Naive thymus-derived CD4-positive, alpha-beta T cell (primary cell): ENCODE results near the gene SLCO4C1. TPM values are rescaled to one million over a fixed set of nuclear protein-coding genes. Genes with fewer than 3 reads are reported as not detected.
A peak's percentile ranks its signal among the peaks of the same experiment; 100 is the strongest.

Experiments used
- ATAC-seq: fragments of 150-1000 bp; cut with Tn5 transposase; 2 replicates; pipeline ENCODE4 v1.10.0; 2021; ENCODE audit warnings: mild to moderate bottlenecking, moderate library complexity
- CTCF ChIA-PET: fragments of 350-600 bp; sonication (Branson Sonifier 250); formaldehyde crosslinking; loops from one replicate; lab custom pipeline; 2021; ENCODE audit warnings: antibody characterized with exemption; lab: Charles Lee
- POLR2A ChIA-PET: fragments of 350-600 bp; sonication (Branson Sonifier 250); formaldehyde crosslinking; loops from one replicate; lab custom pipeline; 2021; ENCODE audit warnings: antibody characterized with exemption, inconsistent platforms; lab: Charles Lee
- DNase-seq, 9 donors: peaks; one replicate each; pipeline versions ENCODE4 v3.0.0 to v3.0.0-alpha.2; 2020 to 2022; ENCODE audit warnings: mixed read lengths in 1 of 9
- H3K27ac ChIP-seq: one replicate; pipeline ENCODE4 v1.7.0; 2013; ENCODE audit warnings: mild to moderate bottlenecking, low read depth, low read length, moderate library complexity
- H3K27me3 ChIP-seq, 2 donors: one replicate each; pipeline ENCODE4 v1.7.0; 2013; ENCODE audit warnings: low read length in 2 of 2, mild to moderate bottlenecking in 2 of 2, moderate library complexity in 2 of 2; ENCODE audit not compliant: control insufficient read depth in 2 of 2, insufficient read depth in 2 of 2
- H3K36me3 ChIP-seq, 3 experiments: 1 replicate in 2 of 3; 2 replicates in 1 of 3; pipeline ENCODE4 v1.7.0; 2013; ENCODE audit warnings: low read length in 3 of 3, mild to moderate bottlenecking in 3 of 3, moderate library complexity in 1 of 3; ENCODE audit not compliant: insufficient read depth in 3 of 3, control insufficient read depth in 2 of 3
- H3K4me1 ChIP-seq, 2 donors: one replicate each; pipeline ENCODE4 v1.7.0; 2013; ENCODE audit warnings: low read length in 2 of 2, mild to moderate bottlenecking in 2 of 2, moderate library complexity in 1 of 2; ENCODE audit not compliant: control insufficient read depth in 2 of 2, insufficient read depth in 2 of 2
- H3K4me3 ChIP-seq: 2 replicates; pipeline ENCODE4 v1.7.0; 2013; ENCODE audit warnings: mild to moderate bottlenecking, low read length
- H3K9me3 ChIP-seq, 3 experiments: 1 replicate in 2 of 3; 2 replicates in 1 of 3; pipeline ENCODE4 v1.7.0; 2013; ENCODE audit warnings: low read length in 3 of 3; ENCODE audit not compliant: control insufficient read depth in 2 of 3
- H3K27ac Mint-ChIP-seq, 9 donors: one replicate each; pipeline ENCODE4 v1.8.0; 2020 to 2022; ENCODE audit warnings: mixed read lengths in 9 of 9, mild to moderate bottlenecking in 8 of 9, moderate library complexity in 5 of 9, inconsistent platforms in 2 of 9
- H3K27me3 Mint-ChIP-seq, 5 donors: one replicate each; pipeline ENCODE4 v1.8.0; 2021 to 2022; ENCODE audit warnings: mixed read lengths in 5 of 5, mild to moderate bottlenecking in 1 of 5
- H3K36me3 Mint-ChIP-seq, 5 donors: one replicate each; pipeline ENCODE4 v1.8.0; 2020 to 2022; ENCODE audit warnings: mixed read lengths in 5 of 5, mild to moderate bottlenecking in 3 of 5, inconsistent platforms in 1 of 5
- H3K4me1 Mint-ChIP-seq, 7 donors: one replicate each; pipeline ENCODE4 v1.8.0; 2020 to 2022; ENCODE audit warnings: mixed read lengths in 7 of 7, mild to moderate bottlenecking in 3 of 7, inconsistent platforms in 1 of 7
- H3K4me3 Mint-ChIP-seq, 10 donors: one replicate each; pipeline ENCODE4 v1.8.0; 2020 to 2022; ENCODE audit warnings: mild to moderate bottlenecking in 10 of 10, mixed read lengths in 10 of 10, moderate library complexity in 6 of 10, inconsistent platforms in 2 of 10
- H3K9me3 Mint-ChIP-seq, 11 donors: one replicate each; pipeline ENCODE4 v1.8.0; 2020 to 2022; ENCODE audit warnings: mixed read lengths in 11 of 11, mild to moderate bottlenecking in 4 of 11, inconsistent platforms in 1 of 11, moderate library complexity in 1 of 11
- intact Hi-C, 2 donors: fragments of 100-400 bp; cut with micrococcal nuclease; formaldehyde crosslinking; loops; one replicate each; pipeline ENCODE4 v1.15.1; 2023
- polyA plus RNA-seq, 2 donors: library from polyadenylated mRNA; unstranded; fragments of 300-500 nt; fragmentation: Illumina TruSeq; gene quantifications; one replicate each; pipeline ENCODE4 v1.2.3, GENCODE V29; 2021
- total RNA-seq, 6 experiments: library from RNA in 5 of 6; stranded (reverse) in 5 of 6; gene quantifications; 1 replicate in 5 of 6; 2 replicates in 1 of 6; pipeline ENCODE4 v1.2.3 and lab custom pipeline; 2021 to 2026

The SLCO4C1 gene
- total and polyA plus RNA-seq, 7 experiments from 2014 or later, result 0.05 to 3.7 (median 0.33) TPM; not detected in 1

DNA sequence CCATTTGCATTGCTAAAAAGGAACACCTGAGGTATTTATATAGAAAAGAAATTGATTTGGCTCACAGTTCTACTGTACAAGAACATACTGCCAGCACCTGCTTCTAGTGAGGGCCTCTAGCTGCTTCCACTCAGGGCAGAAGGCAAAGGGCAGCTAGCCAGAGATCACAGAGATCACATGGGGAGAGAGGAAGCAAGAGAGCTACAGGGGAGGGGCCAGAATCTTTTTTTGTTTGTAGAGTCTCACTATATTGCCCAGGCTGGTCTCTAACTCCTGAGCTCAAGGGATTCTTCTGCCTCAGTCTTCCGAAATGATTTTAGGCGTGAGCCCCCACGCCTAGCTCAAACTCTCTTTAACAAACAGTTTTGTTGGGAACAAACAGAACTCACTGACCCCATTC is 6.1 kb downstream of the SLCO4C1 start:
- H3K27me3 ChIP-seq, result no peaks in the 10 kb centered on the region
- DNase-seq, result no peak
- no peak overlapping the region for H3K27ac ChIP-seq
- no peaks in the 10 kb centered on the region for H3K36me3 ChIP-seq
- H3K4me1 ChIP-seq, result no peaks in the 10 kb centered on the region
- H3K4me1 Mint-ChIP-seq, result peaks cover 3 to 8% (median 7%) of the 10 kb centered on the region in 7 donors
- no peak for ATAC-seq
- intact Hi-C loops, result loop anchor here in 1 of 2 donors (10.0 kb wide), 2 partner anchors 965 to 1385 kb away; partner anchors contain the start of genes MACIR and ST8SIA4
- no peak overlapping the region for H3K27ac Mint-ChIP-seq
- ChIA-PET CTCF (no interaction called here), POLR2A (no interaction called here)
- H3K4me3 ChIP-seq, result no peak overlapping the region
- H3K27me3 Mint-ChIP-seq, result peaks cover 0 to 7% (median 3%) of the 10 kb centered on the region in 5 donors
- H3K4me3 Mint-ChIP-seq, result no peak overlapping the region
- no peaks in the 10 kb centered on the region for H3K9me3 Mint-ChIP-seq
- no peaks in the 10 kb centered on the region for H3K9me3 ChIP-seq
- no peaks in the 10 kb centered on the region for H3K36me3 Mint-ChIP-seq

- no peak overlapping the region for H3K4me3 Mint-ChIP-seq
- Histone ChIP-seq H3K27ac (no peak overlapping the region), H3K4me1 (no peaks in the 10 kb centered on the region), H3K4me3 (no peak overlapping the region), H3K9me3 (no peaks in the 10 kb centered on the region), H3K27me3 (no peaks in the 10 kb centered on the region), H3K36me3 (no peaks in the 10 kb centered on the region)
- ATAC-seq (no peak), DNase-seq (no peak)
- H3K27ac Mint-ChIP-seq, result no peak overlapping the region
- ChIA-PET CTCF (no interaction called here), POLR2A (no interaction called here)
- H3K4me1 Mint-ChIP-seq, result peaks cover 0 to 6% (median under 1%) of the 10 kb centered on the region in 7 donors
- no peaks in the 10 kb centered on the region for H3K36me3 Mint-ChIP-seq
- H3K27me3 Mint-ChIP-seq, result peaks cover 0 to under 1% (median 0%) of the 10 kb centered on the region in 5 donors
- intact Hi-C loops, result no loop called here
- H3K9me3 Mint-ChIP-seq, result no peaks in the 10 kb centered on the region
These were observed 6.7 kb downstream of the SLCO4C1 start for GRCh38 chr5:102289251-102289899.

DNA sequence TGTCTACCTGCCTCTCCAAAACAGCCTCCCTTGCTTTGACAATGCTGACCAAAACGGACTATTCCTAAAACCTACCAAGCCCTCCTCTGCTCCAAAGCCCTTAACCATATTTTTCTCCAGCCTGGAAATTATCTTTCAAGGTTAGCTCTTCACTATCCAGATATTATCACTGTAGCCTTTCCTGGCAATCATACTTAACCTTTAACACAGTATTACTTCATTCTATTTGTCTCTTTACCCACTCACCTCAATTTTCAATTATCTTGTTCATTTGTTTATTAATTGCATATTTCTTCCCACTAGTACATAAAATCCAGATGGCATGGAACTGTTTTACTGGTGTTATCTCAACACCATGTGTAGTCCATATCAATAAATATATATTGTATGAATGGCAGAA is 7.5 kb downstream of the SLCO4C1 start:
- Mint-ChIP-seq H3K9me3 (no peaks in the 10 kb centered on the region), H3K4me3 (no peak overlapping the region), H3K27ac (peak overlapping the region in 1 of 9 donors; percentile 9), H3K36me3 (no peaks in the 10 kb centered on the region), H3K4me1 (peaks cover 0 to 11% (median 0%) of the 10 kb centered on the region in 7 donors), H3K27me3 (no peaks in the 10 kb centered on the region)
- no peaks in the 10 kb centered on the region for H3K36me3 ChIP-seq
- no peak overlapping the region for H3K27ac ChIP-seq
- no peaks in the 10 kb centered on the region for H3K9me3 ChIP-seq
- ChIA-PET CTCF (no interaction called here), POLR2A (no interaction called here)
- H3K4me1 ChIP-seq, result no peaks in the 10 kb centered on the region
- ATAC-seq (no peak), DNase-seq (no peak)
- no peaks in the 10 kb centered on the region for H3K27me3 ChIP-seq
- intact Hi-C loops, result no loop called here
- no peak overlapping the region for H3K4me3 ChIP-seq

DNA sequence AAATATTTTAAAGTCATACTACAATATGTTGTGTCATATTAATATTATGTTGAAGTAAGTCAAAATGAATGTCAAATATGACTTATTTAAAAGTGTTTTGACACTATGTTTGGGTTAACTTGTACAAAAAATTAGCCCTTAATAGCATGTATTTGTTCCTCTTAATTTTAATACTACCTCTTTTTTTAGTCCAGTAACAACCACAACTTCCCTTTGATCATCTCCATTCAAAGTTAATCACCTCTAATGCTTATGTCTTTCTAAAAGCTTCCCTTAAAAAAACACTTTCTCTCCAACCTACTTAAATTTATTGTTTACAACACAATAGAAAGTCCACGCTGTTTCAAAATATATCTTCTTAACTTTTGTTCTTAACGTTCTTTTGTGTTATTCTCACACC is 9.6 kb downstream of the SLCO4C1 start:
- Mint-ChIP-seq H3K9me3 (no peaks in the 10 kb centered on the region), H3K27me3 (no peaks in the 10 kb centered on the region), H3K27ac (no peak overlapping the region), H3K36me3 (no peaks in the 10 kb centered on the region), H3K4me1 (peaks cover 0 to 13% (median 0%) of the 10 kb centered on the region in 7 donors), H3K4me3 (no peak overlapping the region)
- ChIA-PET POLR2A (no interaction called here), CTCF (interaction anchor here (0.6 kb wide), 1 partner anchor 245 kb away, joined by 4 read pairs; no protein-coding TSS in a partner anchor)
- intact Hi-C loops, result no loop called here
- Histone ChIP-seq H3K27me3 (no peaks in the 10 kb centered on the region), H3K27ac (no peak overlapping the region), H3K36me3 (no peaks in the 10 kb centered on the region), H3K4me3 (no peak overlapping the region), H3K4me1 (no peaks in the 10 kb centered on the region), H3K9me3 (no peaks in the 10 kb centered on the region)
- ATAC-seq (peak; percentile 29), DNase-seq (no peak)

GRCh38 chr5:102283102-102283797 is 12.8 kb downstream of the SLCO4C1 start:
- Histone ChIP-seq H3K4me3 (no peak overlapping the region), H3K4me1 (no peaks in the 10 kb centered on the region), H3K27ac (no peak overlapping the region), H3K36me3 (no peaks in the 10 kb centered on the region), H3K27me3 (no peaks in the 10 kb centered on the region), H3K9me3 (no peaks in the 10 kb centered on the region)
- ChIA-PET CTCF (no interaction called here), POLR2A (no interaction called here)
- Mint-ChIP-seq H3K27ac (no peak overlapping the region), H3K4me1 (peaks cover 0 to 13% (median 0%) of the 10 kb centered on the region in 7 donors), H3K27me3 (peaks cover 0 to 3% (median 0%) of the 10 kb centered on the region in 5 donors), H3K4me3 (no peak overlapping the region), H3K36me3 (no peaks in the 10 kb centered on the region), H3K9me3 (no peaks in the 10 kb centered on the region)
- no peak for DNase-seq
- ATAC-seq, result peak; percentile 64
- intact Hi-C loops, result no loop called here

DNA sequence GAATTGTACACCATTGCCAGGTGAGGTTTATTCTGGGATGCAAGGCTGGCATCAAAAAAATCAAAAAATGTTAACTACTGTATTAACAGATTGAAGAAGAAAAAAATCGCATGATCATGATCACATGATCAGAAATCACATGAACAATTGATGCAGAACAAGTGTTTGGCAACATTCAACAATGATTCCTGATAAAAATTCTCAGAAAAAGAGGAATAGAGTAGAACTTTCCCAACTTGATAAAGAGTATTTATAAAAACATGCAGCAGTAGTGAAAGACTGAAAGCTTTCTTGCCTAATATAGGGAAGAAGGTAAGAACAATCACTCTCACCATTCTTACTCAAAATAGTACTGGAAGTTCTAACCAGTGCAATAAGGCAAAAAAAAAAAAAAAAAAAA is 16.4 kb downstream of the SLCO4C1 start:
- Histone ChIP-seq H3K36me3 (no peaks in the 10 kb centered on the region), H3K4me3 (no peak overlapping the region), H3K9me3 (no peaks in the 10 kb centered on the region), H3K27ac (no peak overlapping the region), H3K4me1 (no peaks in the 10 kb centered on the region), H3K27me3 (no peaks in the 10 kb centered on the region)
- Mint-ChIP-seq H3K9me3 (peaks cover 0 to 1% (median 0%) of the 10 kb centered on the region in 11 donors), H3K4me1 (peaks cover 0 to 20% (median 0%) of the 10 kb centered on the region in 7 donors), H3K36me3 (no peaks in the 10 kb centered on the region), H3K27ac (no peak overlapping the region), H3K27me3 (peaks cover 0 to 11% (median 5%) of the 10 kb centered on the region in 5 donors), H3K4me3 (no peak overlapping the region)
- ATAC-seq (no peak), DNase-seq (no peak)
- POLR2A ChIA-PET, result no interaction called here
- intact Hi-C loops, result no loop called here
- CTCF ChIA-PET, result no interaction called here
